ENCODE results near the gene PDCD1LG2. TPM values are rescaled to one million over a fixed set of nuclear protein-coding genes. Genes with fewer than 3 reads are reported as not detected.
A peak's percentile ranks its signal among the peaks of the same experiment; 100 is the strongest.

The PDCD1LG2 gene
- total RNA-seq, 4 donors from 2014 or later = 0.27 to 0.64 TPM; not detected in 2

DNA sequence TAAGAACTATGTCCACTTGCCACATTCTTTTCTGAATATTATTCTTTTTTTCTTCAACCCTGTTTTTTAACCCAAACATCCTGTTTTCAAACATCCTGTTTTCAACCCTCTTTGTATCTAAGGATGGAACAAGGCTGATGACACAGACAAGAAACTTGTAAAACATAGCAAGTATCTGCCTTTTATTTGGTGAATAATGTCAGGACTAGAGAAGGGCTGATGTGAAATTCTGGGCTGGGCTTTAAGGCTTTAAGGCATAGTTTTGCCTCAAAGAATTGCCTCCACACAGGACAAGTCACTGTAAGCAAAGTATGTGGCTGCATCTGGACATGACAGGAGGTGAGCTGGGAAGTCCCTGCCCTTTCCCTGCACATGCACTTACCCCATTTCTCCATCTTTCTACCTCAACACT, 76.1 kb downstream of the PDCD1LG2 start:
- Histone ChIP-seq H3K27me3 (no peaks in the 10 kb centered on the region), H3K4me3 (no peak overlapping the region), H3K4me1 (peaks cover 0 to 3% (median 0%) of the 10 kb centered on the region in 4 donors), H3K36me3 (no peaks in the 10 kb centered on the region), H3K27ac (peak overlapping the region in 1 of 4 donors; percentile 12), H3K9me3 (no peaks in the 10 kb centered on the region)
- in situ Hi-C loops (cut with MboI; ENCODE audit: low pct_ligation_motif_present in 1 of 4, low pct_unique_long_range_greater_than_20kb in 1 of 4, low sequenced_read_pairs in 3 of 4) = loop anchor here in 3 of 4 donors (25.0 kb wide), 3 partner anchors 274 to 824 kb away; partner anchors contain the start of genes INSL6 (in 1 of the 3) and RLN2 (in 1 of the 3)
- no peak for DNase-seq
- intact Hi-C loops (cut with DNase I; ENCODE audit: low total_unique reads) = no loop called here
- TF ChIP-seq POLR2AphosphoS5 (IDR thresholded peaks at IDR 0.05) = no peak
- no peak for TF ChIP-seq EP300 (IDR thresholded peaks at IDR 0.05; ENCODE audit: low read depth)
- no peak for TF ChIP-seq POLR2A (IDR thresholded peaks at IDR 0.05)
- TF ChIP-seq, protein P1, sequence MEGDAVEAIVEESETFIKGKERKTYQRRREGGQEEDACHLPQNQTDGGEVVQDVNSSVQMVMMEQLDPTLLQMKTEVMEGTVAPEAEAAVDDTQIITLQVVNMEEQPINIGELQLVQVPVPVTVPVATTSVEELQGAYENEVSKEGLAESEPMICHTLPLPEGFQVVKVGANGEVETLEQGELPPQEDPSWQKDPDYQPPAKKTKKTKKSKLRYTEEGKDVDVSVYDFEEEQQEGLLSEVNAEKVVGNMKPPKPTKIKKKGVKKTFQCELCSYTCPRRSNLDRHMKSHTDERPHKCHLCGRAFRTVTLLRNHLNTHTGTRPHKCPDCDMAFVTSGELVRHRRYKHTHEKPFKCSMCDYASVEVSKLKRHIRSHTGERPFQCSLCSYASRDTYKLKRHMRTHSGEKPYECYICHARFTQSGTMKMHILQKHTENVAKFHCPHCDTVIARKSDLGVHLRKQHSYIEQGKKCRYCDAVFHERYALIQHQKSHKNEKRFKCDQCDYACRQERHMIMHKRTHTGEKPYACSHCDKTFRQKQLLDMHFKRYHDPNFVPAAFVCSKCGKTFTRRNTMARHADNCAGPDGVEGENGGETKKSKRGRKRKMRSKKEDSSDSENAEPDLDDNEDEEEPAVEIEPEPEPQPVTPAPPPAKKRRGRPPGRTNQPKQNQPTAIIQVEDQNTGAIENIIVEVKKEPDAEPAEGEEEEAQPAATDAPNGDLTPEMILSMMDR (IDR thresholded peaks at IDR 0.05) = no peak

DNA sequence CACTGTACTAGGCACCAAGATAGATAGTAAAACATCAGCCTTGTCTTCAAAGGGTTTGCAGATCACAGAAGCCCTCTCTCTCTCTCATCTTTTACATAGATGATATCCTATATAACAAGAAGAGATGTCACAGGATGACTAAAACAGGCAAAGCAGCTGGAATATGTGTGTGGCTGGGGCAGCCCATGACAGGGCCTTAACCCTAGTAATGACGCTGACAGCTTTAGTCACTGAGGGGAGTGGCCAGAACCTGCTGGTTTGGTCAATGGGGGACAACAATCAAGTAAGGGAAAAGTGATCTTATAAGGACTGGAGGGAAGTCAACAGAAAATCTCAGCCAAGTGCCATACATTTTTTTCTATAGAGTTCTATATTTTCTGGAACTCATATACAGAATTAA, 76.7 kb downstream of the PDCD1LG2 start:
- TF ChIP-seq POLR2AphosphoS5 (IDR thresholded peaks at IDR 0.05) = no peak
- TF ChIP-seq, protein P1 (IDR thresholded peaks at IDR 0.05) = no peak
- no peak for TF ChIP-seq EP300 (IDR thresholded peaks at IDR 0.05; ENCODE audit: low read depth)
- TF ChIP-seq POLR2A (IDR thresholded peaks at IDR 0.05) = no peak
- in situ Hi-C loops (cut with MboI; ENCODE audit: low pct_ligation_motif_present in 1 of 4, low pct_unique_long_range_greater_than_20kb in 1 of 4, low sequenced_read_pairs in 3 of 4) (loop anchor here in 3 of 4 donors (25.0 kb wide), 3 partner anchors 275 to 825 kb away; partner anchors contain the start of genes INSL6 (in 1 of the 3) and RLN2 (in 1 of the 3)), intact Hi-C loops (cut with DNase I; ENCODE audit: low total_unique reads) (no loop called here)
- H3K4me3 ChIP-seq = no peak overlapping the region
- 92% methylated on average over 1 of the region's 1 CpG; no CpG with 5 or more reads in 1 of the 2 donors for WGBS, 2 donors (ENCODE audit: low coverage in 1 of 2)
- H3K9me3 ChIP-seq = no peaks in the 10 kb centered on the region
- H3K36me3 ChIP-seq = no peaks in the 10 kb centered on the region
- no peak for DNase-seq
- H3K4me1 ChIP-seq = peaks cover 0 to 3% (median 0%) of the 10 kb centered on the region in 4 donors
- no peaks in the 10 kb centered on the region for H3K27me3 ChIP-seq
- no peak overlapping the region for H3K27ac ChIP-seq

DNA sequence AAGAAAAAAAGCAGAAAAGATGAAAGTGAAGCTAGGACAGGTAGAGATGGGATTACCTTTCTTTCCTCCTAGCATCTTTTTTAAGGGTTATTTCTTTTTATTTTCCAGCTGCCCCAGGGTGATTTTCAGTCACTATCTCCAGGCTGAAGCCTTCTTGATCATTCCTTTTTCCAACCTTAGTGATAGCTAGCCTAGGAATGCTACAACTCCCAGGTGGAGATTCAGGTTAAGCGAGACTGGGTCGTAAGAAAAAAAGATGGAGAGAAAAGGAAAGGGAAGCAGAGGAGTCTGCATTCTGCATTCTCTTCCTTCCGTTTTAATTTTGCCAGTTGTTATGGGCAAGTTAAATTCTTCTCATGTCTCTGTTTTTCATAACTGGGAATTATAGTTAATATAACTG, 81.9 kb downstream of the PDCD1LG2 start:
- intact Hi-C loops (cut with DNase I; ENCODE audit: low total_unique reads) = no loop called here
- Histone ChIP-seq H3K27ac (no peak overlapping the region), H3K27me3 (no peaks in the 10 kb centered on the region), H3K36me3 (no peaks in the 10 kb centered on the region), H3K9me3 (no peaks in the 10 kb centered on the region), H3K4me1 (peaks cover 0 to 3% (median 0%) of the 10 kb centered on the region in 4 donors), H3K4me3 (no peak overlapping the region)
- in situ Hi-C loops (cut with MboI; ENCODE audit: low pct_ligation_motif_present in 1 of 4, low pct_unique_long_range_greater_than_20kb in 1 of 4, low sequenced_read_pairs in 3 of 4) = loop anchor here (10.0 to 25.0 kb wide), 7 partner anchors 137 to 837 kb away; partner anchors contain the start of genes INSL6 (in 3 of the 4), CD274 (in 1 of the 4) and RLN2 (in 1 of the 4)
- DNase-seq = no peak
- 83 to 86% methylated on average over 3 of the region's 3 CpGs for WGBS, 2 donors (ENCODE audit: low coverage in 1 of 2)
- TF ChIP-seq, protein P1 (IDR thresholded peaks at IDR 0.05) = no peak
- no peak for TF ChIP-seq EP300 (IDR thresholded peaks at IDR 0.05; ENCODE audit: low read depth)
- no peak for TF ChIP-seq POLR2AphosphoS5 (IDR thresholded peaks at IDR 0.05)
- no peak for TF ChIP-seq POLR2A (IDR thresholded peaks at IDR 0.05)

DNA sequence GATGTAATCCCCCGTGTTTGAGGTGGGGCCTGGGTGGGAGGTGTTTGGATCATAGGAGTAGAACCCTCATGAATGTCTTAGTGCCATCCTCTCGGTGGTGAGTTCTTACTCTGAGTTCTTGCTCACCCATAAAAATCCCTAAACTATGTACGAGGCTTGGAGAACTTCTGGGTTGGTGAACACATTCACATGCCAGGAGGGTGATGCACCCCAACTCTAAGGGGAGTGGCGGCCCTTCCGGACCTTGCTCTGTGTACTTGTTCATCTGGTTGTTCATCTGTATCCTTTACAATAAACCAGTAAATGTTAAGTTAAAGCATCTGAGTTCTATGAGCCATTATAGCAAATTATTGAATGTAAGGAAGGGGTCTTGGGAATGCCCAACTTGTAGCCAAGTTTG, 82.6 kb downstream of the PDCD1LG2 start:
- H3K4me1 ChIP-seq = peaks cover 0 to 3% (median 0%) of the 10 kb centered on the region in 4 donors
- 92% methylated on average over 5 of the region's 5 CpGs; no CpG with 5 or more reads in 1 of the 2 donors for WGBS, 2 donors (ENCODE audit: low coverage in 1 of 2)
- in situ Hi-C loops (cut with MboI; ENCODE audit: low pct_ligation_motif_present in 1 of 4, low pct_unique_long_range_greater_than_20kb in 1 of 4, low sequenced_read_pairs in 3 of 4) = loop anchor here (10.0 to 25.0 kb wide), 7 partner anchors 138 to 838 kb away; partner anchors contain the start of genes INSL6 (in 3 of the 4), CD274 (in 1 of the 4) and RLN2 (in 1 of the 4)

More for the DNA sequence above, 82.6 kb downstream of the PDCD1LG2 start:
- intact Hi-C loops (cut with DNase I; ENCODE audit: low total_unique reads) = no loop called here
- Histone ChIP-seq H3K27ac (no peak overlapping the region), H3K27me3 (no peaks in the 10 kb centered on the region), H3K9me3 (no peaks in the 10 kb centered on the region), H3K4me3 (no peak overlapping the region), H3K36me3 (no peaks in the 10 kb centered on the region)
- TF ChIP-seq POLR2A (IDR thresholded peaks at IDR 0.05) (no peak), EP300 (IDR thresholded peaks at IDR 0.05; ENCODE audit: low read depth) (no peak)
- DNase-seq = no peak
